ENCODE results near the gene CNTRL. TPM values are rescaled to one million over a fixed set of nuclear protein-coding genes. Genes with fewer than 3 reads are reported as not detected.

The CNTRL gene
- total RNA-seq, 1 experiment from 2014 or later = 11.6 TPM

GRCh38 chr9:121221664-121222055, 146.9 kb downstream of the CNTRL start:
- Histone ChIP-seq H3T11ph (ENCODE audit: low read length) (no peak overlapping the region), H3K79me2 (ENCODE audit: insufficient read depth, low read length) (no peaks in the 10 kb centered on the region), H4K5ac (ENCODE audit: insufficient read length, low read depth, low read length) (no peak overlapping the region), H4K20me1 (ENCODE audit: control insufficient read depth, insufficient read depth, insufficient read length) (no peaks in the 10 kb centered on the region), H3K4me1 (ENCODE audit: insufficient read depth, low read length) (peaks cover 11% of the 10 kb centered on the region; the same call in 1 of the 2 replicates), H2BK15ac (ENCODE audit: low read depth, low read length) (no peak overlapping the region), H3K9me3 (ENCODE audit: control insufficient read depth, low read depth, low read length) (no peaks in the 10 kb centered on the region), H3K9ac (ENCODE audit: extremely low read depth, insufficient read length, low read length) (no peak overlapping the region), H3K27ac (ENCODE audit: insufficient read length, low read depth, low read length) (no peak overlapping the region), H3K18ac (ENCODE audit: insufficient read length, low read depth, low read length) (no peak overlapping the region), H2BK120ac (ENCODE audit: low read depth, low read length, poor library complexity, severe bottlenecking) (no peak overlapping the region), H3K4me2 (ENCODE audit: insufficient read depth, insufficient read length, low read length) (peak overlapping the region; percentile 1), H4K8ac (replicated peaks; ENCODE audit: insufficient read length, low read depth, low read length) (no peak overlapping the region), H2BK20ac (ENCODE audit: low read depth, low read length, poor library complexity, severe bottlenecking) (no peak overlapping the region), H3K14ac (ENCODE audit: insufficient read depth, low read length) (no peak overlapping the region), H3K23me2 (ENCODE audit: insufficient read length, low read depth, low read length, poor library complexity, severe bottlenecking) (no peaks in the 10 kb centered on the region), H3K56ac (ENCODE audit: insufficient read length, low read depth, low read length) (no peak overlapping the region), H2BK5ac (ENCODE audit: insufficient read length, low read length) (no peak overlapping the region), H2AFZ (ENCODE audit: low read length) (no peak overlapping the region), H3K79me1 (ENCODE audit: insufficient read depth, low read depth, low read length, poor library complexity, severe bottlenecking) (no peaks in the 10 kb centered on the region), H2BK12ac (ENCODE audit: insufficient read length, low read depth, low read length) (no peak overlapping the region), H3K27me3 (ENCODE audit: insufficient read depth, low read length) (0 out of 2 replicates have a peak, but pooled peaks cover 2% of the 10 kb centered on the region), H2AK5ac (ENCODE audit: insufficient read length, low read length) (no peak overlapping the region), H4K91ac (ENCODE audit: insufficient read length, low read depth, low read length) (no peak overlapping the region), H3K23ac (ENCODE audit: insufficient read length, low read depth, low read length) (no peak overlapping the region), H3K4ac (ENCODE audit: low read depth, low read length) (no peak overlapping the region)
- no peak for TF ChIP-seq CTCF (conservative IDR thresholded peaks at IDR 0.05)
- H3K27ac Mint-ChIP-seq = peak overlapping the region; percentile 62 to 91 (median 90); a peak in 3 of 7 replicates
- H3K4me1 Mint-ChIP-seq = peaks cover 36 to 39% of the 10 kb centered on the region in 2 experiments
- peak; percentile 35 for DNase-seq
- H3K27me3 Mint-ChIP-seq (ENCODE audit: low read depth) = peaks cover 45% of the 10 kb centered on the region
- H3K9me3 Mint-ChIP-seq = no peaks in the 10 kb centered on the region
- H3K4me3 Mint-ChIP-seq = peak overlapping the region in 1 of 2 experiments; percentile 73; a peak in 2 of 5 replicates
- H3K36me3 Mint-ChIP-seq (ENCODE audit: insufficient read depth in 1 of 3, low read depth in 3 of 3) = no peaks in the 10 kb centered on the region; a peak in 1 of 7 replicates
- WGBS (ENCODE audit: extremely low coverage, insufficient read length, low lambda C conversion rate) = no CpG with 5 or more reads among the region's 2 CpGs
